A549 (cell line): ENCODE data around the gene LDLRAP1. TPM values are rescaled to one million over a fixed set of nuclear protein-coding genes. Genes with fewer than 3 reads are reported as not detected.

Experiments used
- ATAC-seq, 2 experiments: fragments of 200-7000 bp in 1 of 2; fragments of >200 bp in 1 of 2; cut with Nextera tagmentation in 1 of 2; cut with Tn5 transposase in 1 of 2; 3 replicates each; pipeline versions ENCODE4 v1.8.0 to v1.9.1; 2018 to 2020; ENCODE audit warnings: mild to moderate bottlenecking in 1 of 2, moderate library complexity in 1 of 2
- CTCF ChIA-PET: fragments of 300-600 bp; sonication (Branson Sonifier 250); formaldehyde crosslinking; extraction: SDS; loops from one replicate; lab custom pipeline; 2021; ENCODE audit warnings: antibody characterized with exemption, inconsistent platforms; lab: Yijun Ruan, JAX
- POLR2A ChIA-PET: fragments of 350-600 bp; formaldehyde crosslinking; extraction: SDS; loops from one replicate; lab custom pipeline; 2021; ENCODE audit warnings: antibody characterized with exemption, inconsistent platforms; lab: Yijun Ruan, JAX
- DNase-seq, 2 experiments: peaks; one replicate each; pipeline versions ENCODE4 v3.0.0 to v3.0.0-alpha.2; 2011 to 2016; ENCODE audit warnings: low read depth in 1 of 2, low spot score in 1 of 2
- FAIRE-seq: peaks from 2 replicates; lab custom pipeline; 2011; peaks lifted over from hg19 to GRCh38; lab: Jason Lieb, UNC
- H3K27ac ChIP-seq, 2 experiments: fragments of >200 bp; sonication (Bioruptor Twin); formaldehyde crosslinking; 3 replicates each; pipeline ENCODE4 v1.5.1; 2016 to 2017
- H3K4me1 ChIP-seq: fragments of >200 bp; sonication (Bioruptor Twin); formaldehyde crosslinking; 3 replicates; pipeline ENCODE4 v1.6.1; 2016
- H3K4me2 ChIP-seq: fragments of >200 bp; sonication (Bioruptor Twin); formaldehyde crosslinking; 3 replicates; pipeline ENCODE4 v1.6.1; 2016
- H3K4me3 ChIP-seq: fragments of >200 bp; sonication (Bioruptor Twin); formaldehyde crosslinking; 3 replicates; pipeline ENCODE4 v1.5.1; 2016
- H3K9me3 ChIP-seq: fragments of >200 bp; sonication (Bioruptor Twin); formaldehyde crosslinking; 3 replicates; pipeline ENCODE4 v1.6.1; 2016
- CTCF ChIP-seq: fragments of >200 bp; sonication (Bioruptor Twin); formaldehyde crosslinking; IDR thresholded peaks from 3 replicates; pipeline ENCODE4 v1.5.1; 2016
- EP300 ChIP-seq, 2 experiments: fragments of >200 bp; sonication (Bioruptor Twin); formaldehyde crosslinking; IDR thresholded peaks; 2 replicates in 1 of 2; 3 replicates in 1 of 2; pipeline ENCODE4 v1.6.1; 2016 to 2017
- FOSB ChIP-seq: fragments of 250-450 bp; sonication (Bioruptor Pico); IDR thresholded peaks from 2 replicates; pipeline ENCODE4 v1.5.0; 2020; ENCODE audit warnings: mild to moderate bottlenecking, moderate library complexity
- GATA3 ChIP-seq: IDR thresholded peaks from 2 replicates; pipeline ENCODE4 v1.6.1; 2012; ENCODE audit warnings: borderline replicate concordance
- JUNB ChIP-seq: fragments of >200 bp; sonication (Bioruptor Twin); formaldehyde crosslinking; IDR thresholded peaks from 2 replicates; pipeline ENCODE4 v1.6.1; 2016
- MAFK ChIP-seq: fragments of 450-650 bp; IDR thresholded peaks from 2 replicates; pipeline ENCODE4 v1.6.1; 2014; ENCODE audit not compliant: partially characterized antibody
- NFE2L2 ChIP-seq: fragments of 150-350 bp; conservative IDR thresholded peaks from 2 replicates; pipeline ENCODE4 v1.6.1; 2014; ENCODE audit warnings: low read length
- RAD21 ChIP-seq, 2 experiments: fragments of >200 bp in 1 of 2; sonication (Bioruptor Twin) in 1 of 2; formaldehyde crosslinking in 1 of 2; IDR thresholded peaks in 1 of 2; conservative IDR thresholded peaks in 1 of 2; 2 replicates in 1 of 2; 3 replicates in 1 of 2; pipeline ENCODE4 v1.6.1; 2012 to 2018; ENCODE audit warnings: inconsistent platforms in 1 of 2
- RFX5 ChIP-seq: fragments of 450-650 bp; IDR thresholded peaks from 2 replicates; pipeline ENCODE4 v1.7.1; 2014; ENCODE audit warnings: antibody characterized with exemption, mild to moderate bottlenecking, moderate library complexity
- SMC3 ChIP-seq: fragments of >200 bp; sonication (Bioruptor Twin); formaldehyde crosslinking; IDR thresholded peaks from 3 replicates; pipeline ENCODE4 v1.6.1; 2018; ENCODE audit warnings: inconsistent platforms
- SREBF2 ChIP-seq: fragments of 450-650 bp; IDR thresholded peaks from 2 replicates; pipeline ENCODE4 v1.6.1; 2014; ENCODE audit warnings: mild to moderate bottlenecking, moderate library complexity
- TP53 ChIP-seq: fragments of 250-450 bp; sonication (Bioruptor Pico); IDR thresholded peaks from 2 replicates; pipeline ENCODE4 v1.5.0; 2021; ENCODE audit warnings: mild to moderate bottlenecking, moderate library complexity
- ZSCAN20 ChIP-seq: fragments of 250-450 bp; sonication (Bioruptor Pico); IDR thresholded peaks from 2 replicates; pipeline ENCODE4 v1.8.0; 2022; ENCODE audit warnings: mild to moderate bottlenecking, moderate library complexity
- WGBS: methylation state at CpG from one replicate; pipeline ENCODE4 v1.1.6; 2017; ENCODE audit errors: missing lambda C conversion rate; 5-methylcytosine and 5-hydroxymethylcytosine counted together
- polyA plus RNA-seq, 4 experiments: library from polyadenylated mRNA; depleted of rRNA in 3 of 4; stranded (reverse); fragments of >200 nt; fragmentation: RNase III in 1 of 4; extraction: RNeasy Plus Mini Kit Qiagen cat#74134 plus additional on column Dnase treatment in 1 of 4; gene quantifications; 2 replicates in 3 of 4; 3 replicates in 1 of 4; pipeline ENCODE4 v1.2.3, GENCODE V29; 2011 to 2017
- TF ChIP-seq, protein P1 (sequence below): fragments of 450-650 bp; IDR thresholded peaks from 2 replicates; pipeline ENCODE4 v1.6.1; 2014; ENCODE audit warnings: antibody characterized with exemption
- TF ChIP-seq, protein P2 (sequence below): fragments of 150-350 bp; IDR thresholded peaks from 2 replicates; pipeline ENCODE4 v1.6.1; 2014; ENCODE audit warnings: low read depth, mild to moderate bottlenecking, low read length
- TF ChIP-seq, protein P3 (sequence below): IDR thresholded peaks from 2 replicates; pipeline ENCODE4 v1.6.1; 2012

The LDLRAP1 gene
- polyA plus RNA-seq, 2 of the 4 experiments (the other 2 are of a cell fraction), result 7.9 to 10.1 TPM

DNA sequence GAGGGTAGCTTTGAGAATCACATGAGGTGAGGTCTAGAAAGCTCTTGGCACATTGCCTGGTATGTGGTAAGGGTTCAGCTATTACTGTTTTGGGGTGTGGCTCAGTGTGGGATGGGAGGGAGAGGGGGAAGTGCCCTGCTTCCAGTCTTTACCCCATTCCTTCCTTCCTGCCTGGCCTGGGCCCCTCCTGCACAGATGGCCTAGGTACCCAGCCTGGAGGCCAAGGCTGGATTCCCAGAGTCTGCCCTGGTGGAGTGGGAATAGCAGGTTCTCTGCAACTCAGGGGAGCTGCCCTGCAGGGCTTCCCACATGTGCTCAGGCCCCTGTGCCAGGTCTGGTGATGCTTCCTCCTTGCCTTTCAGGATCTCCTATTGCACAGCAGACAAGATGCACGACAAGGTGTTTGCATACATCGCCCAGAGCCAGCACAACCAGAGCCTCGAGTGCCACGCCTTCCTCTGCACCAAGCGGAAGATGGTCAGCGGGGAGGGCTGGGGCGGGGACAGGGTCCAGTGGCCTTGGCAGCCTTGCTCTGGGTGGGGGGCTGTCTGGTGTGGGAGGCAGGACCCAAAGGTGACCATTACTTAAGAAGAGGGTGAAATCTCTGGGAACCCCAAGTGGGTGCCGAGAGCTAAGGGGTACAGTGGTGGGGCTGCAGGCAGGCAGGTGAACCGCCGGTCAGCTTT lies 13.5 kb downstream of the LDLRAP1 start:
- DNase-seq (peak in 1 of 2 experiments; percentile 14), ATAC-seq (no peak; a peak in 2 of 6 replicates), FAIRE-seq (no peak)
- 86% methylated on average over 3 of the region's 10 CpGs for WGBS
- TF ChIP-seq RAD21 (conservative IDR thresholded peaks at IDR 0.05 in 1 of 2, IDR thresholded peaks at IDR 0.05 in 1 of 2) (no peak), EP300 (IDR thresholded peaks at IDR 0.05) (no peak), NFE2L2 (no peak), GATA3 (no peak)
- Histone ChIP-seq H3K4me3 (no peak overlapping the region), H3K9me3 (no peaks in the 10 kb centered on the region), H3K27ac (no peak overlapping the region), H3K4me2 (0 out of 3 replicates have a peak overlapping the region, but pooled peaks have one; percentile 14), H3K4me1 (peaks cover 8% of the 10 kb centered on the region)
- ChIA-PET CTCF (interaction anchor here (0.8 to 2.9 kb wide), 2 partner anchors 10 to 15 kb away, joined by 4 to 8 read pairs; no protein-coding TSS in a partner anchor), POLR2A (no interaction called here)

DNA sequence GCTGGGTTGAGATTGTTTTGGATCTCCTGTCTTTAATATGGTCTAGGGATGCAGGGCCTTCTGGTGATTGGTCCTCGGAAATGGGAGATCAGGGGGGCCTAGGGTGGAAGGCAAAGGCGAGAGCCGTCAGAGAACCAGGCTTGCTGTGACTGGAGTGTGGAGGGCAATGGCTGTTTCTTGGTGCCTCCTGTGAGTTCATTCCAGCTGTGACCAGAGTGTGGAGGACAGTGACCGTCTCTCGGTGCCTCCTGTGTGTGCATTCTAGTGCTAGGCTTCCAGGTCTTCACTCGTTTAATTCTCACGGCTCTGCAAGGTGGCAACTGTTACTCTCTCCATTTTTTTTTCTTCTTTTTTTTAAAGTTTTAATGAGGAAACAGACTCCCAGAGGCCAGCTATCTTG lies 14.1 kb downstream of the LDLRAP1 start:
- DNase-seq (no peak), ATAC-seq (no peak), FAIRE-seq (no peak)
- TF ChIP-seq, protein P1, sequence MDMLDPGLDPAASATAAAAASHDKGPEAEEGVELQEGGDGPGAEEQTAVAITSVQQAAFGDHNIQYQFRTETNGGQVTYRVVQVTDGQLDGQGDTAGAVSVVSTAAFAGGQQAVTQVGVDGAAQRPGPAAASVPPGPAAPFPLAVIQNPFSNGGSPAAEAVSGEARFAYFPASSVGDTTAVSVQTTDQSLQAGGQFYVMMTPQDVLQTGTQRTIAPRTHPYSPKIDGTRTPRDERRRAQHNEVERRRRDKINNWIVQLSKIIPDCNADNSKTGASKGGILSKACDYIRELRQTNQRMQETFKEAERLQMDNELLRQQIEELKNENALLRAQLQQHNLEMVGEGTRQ, result no peak
- TF ChIP-seq ZSCAN20 (CRISPR knock-in tag) (no peak), RFX5 (no peak), JUNB (no peak), FOSB (CRISPR knock-in tag) (no peak), CTCF (no peak), TP53 (CRISPR knock-in tag) (no peak), SMC3 (no peak), RAD21 (conservative IDR thresholded peaks at IDR 0.05 in 1 of 2, IDR thresholded peaks at IDR 0.05 in 1 of 2) (no peak), SREBF2 (no peak)
- TF ChIP-seq, protein P2, sequence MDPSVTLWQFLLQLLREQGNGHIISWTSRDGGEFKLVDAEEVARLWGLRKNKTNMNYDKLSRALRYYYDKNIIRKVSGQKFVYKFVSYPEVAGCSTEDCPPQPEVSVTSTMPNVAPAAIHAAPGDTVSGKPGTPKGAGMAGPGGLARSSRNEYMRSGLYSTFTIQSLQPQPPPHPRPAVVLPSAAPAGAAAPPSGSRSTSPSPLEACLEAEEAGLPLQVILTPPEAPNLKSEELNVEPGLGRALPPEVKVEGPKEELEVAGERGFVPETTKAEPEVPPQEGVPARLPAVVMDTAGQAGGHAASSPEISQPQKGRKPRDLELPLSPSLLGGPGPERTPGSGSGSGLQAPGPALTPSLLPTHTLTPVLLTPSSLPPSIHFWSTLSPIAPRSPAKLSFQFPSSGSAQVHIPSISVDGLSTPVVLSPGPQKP, result no peak
- TF ChIP-seq, protein P3, sequence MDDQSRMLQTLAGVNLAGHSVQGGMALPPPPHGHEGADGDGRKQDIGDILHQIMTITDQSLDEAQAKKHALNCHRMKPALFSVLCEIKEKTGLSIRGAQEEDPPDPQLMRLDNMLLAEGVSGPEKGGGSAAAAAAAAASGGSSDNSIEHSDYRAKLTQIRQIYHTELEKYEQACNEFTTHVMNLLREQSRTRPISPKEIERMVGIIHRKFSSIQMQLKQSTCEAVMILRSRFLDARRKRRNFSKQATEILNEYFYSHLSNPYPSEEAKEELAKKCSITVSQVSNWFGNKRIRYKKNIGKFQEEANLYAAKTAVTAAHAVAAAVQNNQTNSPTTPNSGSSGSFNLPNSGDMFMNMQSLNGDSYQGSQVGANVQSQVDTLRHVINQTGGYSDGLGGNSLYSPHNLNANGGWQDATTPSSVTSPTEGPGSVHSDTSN, result no peak
- POLR2A ChIA-PET, result no interaction called here
- Histone ChIP-seq H3K27ac (no peak overlapping the region), H3K9me3 (no peaks in the 10 kb centered on the region), H3K4me2 (no peak overlapping the region), H3K4me1 (peaks cover 8% of the 10 kb centered on the region), H3K4me3 (no peak overlapping the region)
- CTCF ChIA-PET, result interaction anchor here (0.8 to 2.9 kb wide), 2 partner anchors 11 to 15 kb away, joined by 4 to 8 read pairs; no protein-coding TSS in a partner anchor
- WGBS, result 93% methylated on average over 7 of the region's 7 CpGs

GRCh38 chr1:25559031-25559430 lies 15.6 kb downstream of the LDLRAP1 start:
- H3K4me3 ChIP-seq, result no peak overlapping the region
- H3K4me1 ChIP-seq, result peaks cover 8% of the 10 kb centered on the region
- no peak for FAIRE-seq
- H3K27ac ChIP-seq, result no peak overlapping the region
- ATAC-seq, result no peak
- H3K9me3 ChIP-seq, result no peaks in the 10 kb centered on the region
- 48% methylated on average over 3 of the region's 6 CpGs for WGBS
- no peak overlapping the region for H3K4me2 ChIP-seq
- ChIA-PET CTCF (no interaction called here), POLR2A (no interaction called here)
- TF ChIP-seq MAFK (no peak), TP53 (CRISPR knock-in tag) (no peak)
- DNase-seq, result no peak
